ENCODE results near the gene MYEF2. TPM values are rescaled to one million over a fixed set of nuclear protein-coding genes. Genes with fewer than 3 reads are reported as not detected.

Gene MYEF2
- total RNA-seq, 1 experiment from 2014 or later, result 111 TPM

- TF ChIP-seq ETV6 (CRISPR knock-in tag; IDR thresholded peaks at IDR 0.05) (peak; percentile 65; the same call in 1 of the 2 replicates), NFE2L1 (CRISPR knock-in tag; IDR thresholded peaks at IDR 0.05) (no peak), ZNF512 (CRISPR knock-in tag; IDR thresholded peaks at IDR 0.05; ENCODE audit: borderline replicate concordance) (no peak), ZNF425 (CRISPR knock-in tag; conservative IDR thresholded peaks at IDR 0.05) (no peak), ZNF232 (CRISPR knock-in tag; IDR thresholded peaks at IDR 0.05) (peak; percentile 76; the same call in 1 of the 2 replicates), ZBTB43 (CRISPR knock-in tag; IDR thresholded peaks at IDR 0.05) (no peak), SOX15 (CRISPR knock-in tag; IDR thresholded peaks at IDR 0.05) (no peak), CREB1 (CRISPR knock-in tag; IDR thresholded peaks at IDR 0.05) (0 out of 2 replicates have a peak, but pooled peaks have one; percentile 51), ZNF416 (CRISPR knock-in tag; IDR thresholded peaks at IDR 0.05) (no peak), AFF4 (CRISPR knock-in tag; IDR thresholded peaks at IDR 0.05; ENCODE audit: borderline replicate concordance) (no peak), JUN (CRISPR knock-in tag; IDR thresholded peaks at IDR 0.05) (no peak), ZNF121 (CRISPR knock-in tag; IDR thresholded peaks at IDR 0.05) (no peak), HMGXB4 (CRISPR knock-in tag; IDR thresholded peaks at IDR 0.05) (peak; percentile 87; the same call in 1 of the 2 replicates), USF2 (CRISPR knock-in tag; IDR thresholded peaks at IDR 0.05) (no peak), ARID4B (CRISPR knock-in tag; IDR thresholded peaks at IDR 0.05; ENCODE audit: borderline replicate concordance) (no peak; the same call in 1 of the 2 replicates), KAT7 (CRISPR knock-in tag; IDR thresholded peaks at IDR 0.05; ENCODE audit: borderline replicate concordance) (no peak), ZNF219 (CRISPR knock-in tag; IDR thresholded peaks at IDR 0.05; ENCODE audit: borderline replicate concordance) (peak; percentile 8; the same call in 1 of the 2 replicates)
Measured at GRCh38 chr15:48177766-48178647, at the start of gene MYEF2 (continued).

All from WTC11 (cell line).